Cardiac muscle cell (in vitro differentiated cells and primary cell): ENCODE measurements around the gene RPS6KC1. TPM values are rescaled to one million over a fixed set of nuclear protein-coding genes. Genes with fewer than 3 reads are reported as not detected.

ENCODE experiments used
- DNase-seq, 2 donors: peaks; one replicate each; pipeline versions ENCODE4 v3.0.0 to v3.0.0-alpha.2; 2010 to 2017; ENCODE audit warnings: low read depth in 1 of 2, low spot score in 1 of 2
- H3K27ac ChIP-seq: fragments of 200-600 bp; sonication (generic); 2 replicates; pipeline ENCODE4 v1.5.1; 2016
- H3K27me3 ChIP-seq: fragments of 200-600 bp; sonication (generic); 2 replicates; pipeline ENCODE4 v1.6.0; 2016; ENCODE audit warnings: control low read depth
- H3K36me3 ChIP-seq: fragments of 200-600 bp; sonication (generic); 2 replicates; pipeline ENCODE4 v1.5.1; 2016; ENCODE audit warnings: control low read depth
- H3K4me1 ChIP-seq: fragments of 200-600 bp; sonication (generic); 2 replicates; pipeline ENCODE4 v1.8.1; 2017; ENCODE audit warnings: low read depth, mild to moderate bottlenecking, mixed run types
- H3K4me3 ChIP-seq: fragments of 200-600 bp; sonication (generic); 2 replicates; pipeline ENCODE4 v1.5.1; 2016; ENCODE audit warnings: mild to moderate bottlenecking
- H3K9me3 ChIP-seq: fragments of 200-600 bp; sonication (generic); 2 replicates; pipeline ENCODE4 v1.5.1; 2017; ENCODE audit warnings: low read depth, mild to moderate bottlenecking, control low read depth
- polyA plus RNA-seq: library from polyadenylated mRNA; unstranded; fragments of >200 nt; fragmentation: Nextera tagmentation; extraction: Ambion mirVana; gene quantifications from 2 replicates; pipeline ENCODE4 v1.2.1, GENCODE V29; 2016
- total RNA-seq: library from RNA; depleted of rRNA; stranded (reverse); fragments of >200 nt; gene quantifications from 2 replicates; pipeline ENCODE4 v1.2.3, GENCODE V29; 2016
- TF ChIP-seq, protein P1 (sequence below): IDR thresholded peaks from 2 replicates; pipeline ENCODE4 v1.5.1; 2012; ENCODE audit warnings: low read depth, mild to moderate bottlenecking, low read length

RPS6KC1 gene
- total and polyA plus RNA-seq, 2 experiments from 2014 or later = 12.5 to 17.9 TPM

DNA sequence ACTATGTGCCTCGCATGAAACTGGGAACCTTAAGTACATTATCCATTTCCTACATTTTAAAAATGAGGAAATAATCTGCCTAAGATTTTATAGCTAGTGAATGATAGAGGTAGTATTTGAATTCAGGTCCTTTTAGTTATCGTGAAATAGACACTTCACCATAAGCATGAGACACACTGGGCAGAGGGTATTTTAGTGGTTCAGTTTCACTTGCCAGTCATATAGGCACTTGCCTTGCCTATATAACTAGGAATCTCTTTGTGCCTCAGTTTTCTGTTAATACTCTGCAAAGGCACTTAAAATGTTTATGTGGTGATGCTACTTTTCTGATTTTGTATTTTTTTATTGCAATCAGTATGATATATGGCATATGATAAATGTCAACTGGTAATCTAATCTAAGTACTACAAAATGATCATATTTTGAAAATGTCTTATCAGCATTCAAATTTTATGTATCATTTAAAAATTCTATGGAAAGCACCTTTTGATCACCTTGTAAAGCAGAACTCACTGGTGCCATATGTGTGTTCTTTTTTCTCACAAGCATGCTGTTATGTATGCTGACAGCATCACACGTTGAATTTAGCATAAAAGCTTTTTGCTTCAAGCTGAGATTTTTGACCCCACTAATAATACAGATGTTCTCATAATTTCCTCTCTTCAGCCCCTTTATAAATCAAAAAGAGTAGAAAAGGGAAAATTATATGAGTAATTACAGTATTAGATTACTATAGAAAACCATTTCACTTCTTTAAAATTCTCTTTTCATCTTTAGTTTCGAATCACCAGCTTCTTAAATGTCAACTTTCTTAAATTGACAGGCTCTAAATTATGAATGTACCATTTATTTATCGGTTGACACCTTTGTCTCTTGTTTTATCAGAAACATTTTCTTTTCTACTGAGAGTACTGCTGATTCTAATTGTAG lies 52.6 kb downstream of the RPS6KC1 start:
- Histone ChIP-seq H3K4me3 (no peak overlapping the region), H3K4me1 (no peaks in the 10 kb centered on the region), H3K27me3 (no peaks in the 10 kb centered on the region), H3K36me3 (no peaks in the 10 kb centered on the region), H3K9me3 (no peaks in the 10 kb centered on the region), H3K27ac (no peak overlapping the region)
- DNase-seq = no peak
- TF ChIP-seq, protein P1, sequence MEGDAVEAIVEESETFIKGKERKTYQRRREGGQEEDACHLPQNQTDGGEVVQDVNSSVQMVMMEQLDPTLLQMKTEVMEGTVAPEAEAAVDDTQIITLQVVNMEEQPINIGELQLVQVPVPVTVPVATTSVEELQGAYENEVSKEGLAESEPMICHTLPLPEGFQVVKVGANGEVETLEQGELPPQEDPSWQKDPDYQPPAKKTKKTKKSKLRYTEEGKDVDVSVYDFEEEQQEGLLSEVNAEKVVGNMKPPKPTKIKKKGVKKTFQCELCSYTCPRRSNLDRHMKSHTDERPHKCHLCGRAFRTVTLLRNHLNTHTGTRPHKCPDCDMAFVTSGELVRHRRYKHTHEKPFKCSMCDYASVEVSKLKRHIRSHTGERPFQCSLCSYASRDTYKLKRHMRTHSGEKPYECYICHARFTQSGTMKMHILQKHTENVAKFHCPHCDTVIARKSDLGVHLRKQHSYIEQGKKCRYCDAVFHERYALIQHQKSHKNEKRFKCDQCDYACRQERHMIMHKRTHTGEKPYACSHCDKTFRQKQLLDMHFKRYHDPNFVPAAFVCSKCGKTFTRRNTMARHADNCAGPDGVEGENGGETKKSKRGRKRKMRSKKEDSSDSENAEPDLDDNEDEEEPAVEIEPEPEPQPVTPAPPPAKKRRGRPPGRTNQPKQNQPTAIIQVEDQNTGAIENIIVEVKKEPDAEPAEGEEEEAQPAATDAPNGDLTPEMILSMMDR = no peak

GRCh38 chr1:213104604-213105003 lies 53.6 kb downstream of the RPS6KC1 start:
- Histone ChIP-seq H3K9me3 (no peaks in the 10 kb centered on the region), H3K36me3 (no peaks in the 10 kb centered on the region), H3K27me3 (no peaks in the 10 kb centered on the region), H3K4me1 (no peaks in the 10 kb centered on the region), H3K27ac (no peak overlapping the region), H3K4me3 (no peak overlapping the region)
- TF ChIP-seq, protein P1 = no peak
- no peak for DNase-seq

GRCh38 chr1:213106298-213106697 lies 55.3 kb downstream of the RPS6KC1 start:
- no peaks in the 10 kb centered on the region for H3K4me1 ChIP-seq
- TF ChIP-seq, protein P1 = no peak
- no peaks in the 10 kb centered on the region for H3K27me3 ChIP-seq
- DNase-seq = no peak
- no peak overlapping the region for H3K27ac ChIP-seq
- H3K4me3 ChIP-seq = no peak overlapping the region
- H3K9me3 ChIP-seq = no peaks in the 10 kb centered on the region
- H3K36me3 ChIP-seq = no peaks in the 10 kb centered on the region

DNA sequence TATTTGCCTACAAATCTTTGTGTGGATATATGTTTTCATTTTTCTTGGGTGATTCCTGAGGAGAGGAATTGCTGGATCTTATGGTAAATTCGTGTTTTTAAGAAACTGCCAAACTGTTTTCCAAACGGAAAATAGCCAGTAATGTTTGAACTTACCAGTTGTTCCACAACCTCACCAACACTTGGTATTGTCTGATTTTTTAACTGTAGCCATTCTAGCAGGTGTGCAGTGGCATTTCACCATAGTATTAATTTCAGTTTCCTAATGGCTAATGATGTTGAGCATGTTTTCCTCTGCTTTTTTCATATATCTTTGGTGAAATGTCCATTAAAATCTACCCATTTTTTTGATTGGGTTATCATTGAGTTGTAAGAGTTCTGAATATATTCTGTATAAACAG lies 56.6 kb downstream of the RPS6KC1 start:
- H3K27ac ChIP-seq = no peak overlapping the region
- no peaks in the 10 kb centered on the region for H3K4me1 ChIP-seq
- no peak for DNase-seq
- TF ChIP-seq, protein P1 = no peak
- no peak overlapping the region for H3K4me3 ChIP-seq
- no peaks in the 10 kb centered on the region for H3K27me3 ChIP-seq
- no peaks in the 10 kb centered on the region for H3K9me3 ChIP-seq
- no peaks in the 10 kb centered on the region for H3K36me3 ChIP-seq

GRCh38 chr1:213110349-213111300 lies 59.6 kb downstream of the RPS6KC1 start:
- Histone ChIP-seq H3K4me1 (no peaks in the 10 kb centered on the region), H3K36me3 (no peaks in the 10 kb centered on the region), H3K9me3 (no peaks in the 10 kb centered on the region), H3K27ac (no peak overlapping the region), H3K27me3 (no peaks in the 10 kb centered on the region), H3K4me3 (no peak overlapping the region)
- TF ChIP-seq, protein P1 = no peak
- no peak for DNase-seq
